Superior temporal gyrus (tissue), 1 donor: ENCODE data around the gene PA2G4.
A peak's percentile ranks its signal among the peaks of the same experiment; 100 is the strongest.
"Not testable (repeated sequence)": the region's sequence is repeated elsewhere in the genome, so short reads cannot be mapped to it uniquely, and the experiment has no call there.

Experiments
- DNase-seq: peaks from one replicate; pipeline ENCODE4 v3.0.0-alpha.2; 2016; ENCODE audit errors: extremely low spot score

Gene PA2G4

DNA sequence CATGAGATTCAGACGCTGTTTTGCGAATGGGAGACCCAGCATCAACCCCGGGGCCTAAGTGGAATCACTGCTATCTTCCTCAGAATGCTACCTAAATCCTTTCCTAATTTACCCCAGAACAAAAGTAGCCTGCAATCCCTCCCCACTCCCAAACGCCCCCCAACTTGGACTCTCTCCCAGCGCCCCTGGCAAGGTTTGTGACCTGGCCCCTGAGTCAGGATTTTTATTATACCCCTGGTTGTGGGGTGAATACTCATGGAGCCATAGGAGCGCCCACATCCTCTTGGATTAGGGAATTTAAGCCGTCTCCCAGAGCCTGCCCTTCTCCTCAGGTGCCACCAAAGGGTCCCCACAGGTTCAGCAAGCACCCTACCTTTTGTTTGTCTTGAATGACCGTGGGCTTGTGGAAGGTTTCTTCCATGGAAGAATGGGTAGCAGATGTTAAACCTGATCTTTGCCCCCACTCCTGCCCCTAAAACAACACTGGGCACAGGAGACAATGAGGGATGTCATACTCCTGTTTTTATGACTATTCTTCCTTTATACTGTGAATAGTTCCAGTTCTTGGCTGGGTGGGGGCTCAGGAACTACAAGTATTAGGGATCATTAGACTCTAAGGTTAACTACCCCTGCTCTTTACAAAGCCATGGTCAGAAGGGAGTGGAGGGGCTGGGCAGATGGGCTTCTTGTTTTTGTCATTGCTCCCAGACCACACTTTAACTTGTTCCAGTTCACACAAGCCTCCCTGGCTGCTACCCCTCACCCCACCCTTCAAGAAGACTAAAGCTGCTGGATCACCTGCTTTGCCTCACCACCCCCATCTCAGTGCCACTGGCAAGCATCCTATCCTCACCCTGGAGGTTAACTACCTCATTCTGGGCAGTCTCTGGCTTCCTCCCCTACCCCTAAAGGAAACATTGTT, 48.7 kb downstream of the PA2G4 start:
- DNase-seq: no peak

DNA sequence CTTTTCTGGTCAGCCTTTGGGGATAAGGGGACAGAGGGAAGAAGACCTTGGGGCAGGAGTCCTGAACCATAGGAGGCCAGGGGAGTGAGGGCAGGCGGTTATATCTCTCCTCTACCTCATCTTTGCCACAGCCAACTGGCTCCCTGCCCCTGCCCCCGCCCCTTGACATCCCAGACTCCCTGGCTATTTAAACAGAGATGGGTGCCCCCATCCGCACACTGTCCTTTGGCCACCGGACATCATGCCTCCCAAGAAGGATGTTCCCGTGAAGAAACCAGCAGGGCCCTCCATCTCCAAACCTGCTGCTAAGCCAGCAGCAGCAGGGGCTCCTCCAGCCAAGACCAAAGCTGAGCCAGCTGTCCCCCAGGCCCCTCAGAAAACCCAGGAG, 49.3 kb downstream of the PA2G4 start:
- DNase-seq: no peak

DNA sequence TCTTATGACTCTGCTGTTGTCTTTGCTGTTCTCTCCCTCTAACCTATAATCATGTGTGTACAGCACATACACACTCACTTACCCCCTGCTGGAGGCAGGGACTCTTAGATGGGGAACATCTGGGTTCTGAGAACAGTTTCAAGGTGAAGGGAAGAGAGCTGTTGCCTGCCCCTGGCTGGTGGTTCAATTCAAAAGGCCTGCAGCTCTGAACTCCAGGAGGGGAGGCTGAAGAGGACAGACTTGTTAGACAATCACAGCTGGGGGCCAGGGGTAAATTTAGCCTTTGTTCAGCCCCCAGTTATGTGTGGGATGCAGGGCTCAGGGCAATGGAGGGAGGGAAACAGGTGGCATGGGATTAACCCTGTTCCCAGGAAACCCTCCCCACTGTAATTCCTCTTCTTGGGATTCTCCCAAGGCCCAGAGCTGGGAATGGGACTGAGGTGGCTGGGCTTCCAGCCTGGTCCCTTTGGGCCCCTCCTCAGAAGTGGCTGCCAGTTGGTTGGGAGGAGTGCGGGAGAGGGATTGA, 50.0 kb downstream of the PA2G4 start:
- no peak for DNase-seq

DNA sequence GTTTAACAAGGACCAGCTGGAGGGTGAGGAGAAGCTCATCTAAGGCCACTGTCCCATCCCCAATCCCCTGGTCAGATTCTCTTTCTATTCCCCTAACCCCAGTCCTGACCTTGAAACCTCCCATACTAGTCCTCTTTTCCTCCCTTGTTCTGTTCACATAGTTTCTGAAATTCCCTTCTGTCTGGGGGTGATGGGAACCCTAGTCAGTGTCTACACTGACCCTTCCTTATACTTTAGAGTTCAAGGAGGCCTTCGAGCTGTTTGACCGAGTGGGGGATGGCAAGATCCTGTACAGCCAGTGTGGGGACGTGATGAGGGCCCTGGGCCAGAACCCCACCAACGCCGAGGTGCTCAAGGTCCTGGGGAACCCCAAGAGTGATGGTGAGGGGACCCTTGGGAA, 50.5 kb downstream of the PA2G4 start:
- DNase-seq: no peak

DNA sequence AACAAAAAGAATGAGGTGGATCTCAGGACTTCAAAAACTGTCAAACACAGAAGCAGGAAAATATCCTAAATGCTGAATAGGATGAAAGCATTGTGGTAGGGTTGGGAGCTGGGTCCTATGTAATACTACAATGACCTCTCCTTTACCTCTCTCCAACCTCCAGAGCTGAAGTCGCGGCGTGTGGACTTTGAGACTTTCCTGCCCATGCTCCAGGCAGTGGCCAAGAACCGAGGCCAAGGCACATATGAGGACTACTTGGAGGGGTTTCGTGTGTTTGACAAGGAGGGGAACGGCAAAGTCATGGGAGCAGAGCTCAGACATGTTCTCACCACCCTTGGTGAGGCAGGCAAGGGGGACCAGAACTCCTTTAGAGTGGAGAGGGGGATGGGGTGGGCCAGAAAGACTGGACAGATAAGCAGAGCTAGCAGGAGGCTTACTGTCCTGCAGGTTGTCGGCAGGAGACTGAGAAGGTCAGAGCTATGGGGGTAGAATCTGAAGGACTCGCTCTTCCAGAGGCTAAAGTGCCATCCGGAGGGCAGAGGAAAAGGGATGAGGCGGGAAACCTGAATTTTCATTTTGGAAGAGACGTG, 51.0 kb downstream of the PA2G4 start:
- no peak for DNase-seq

DNA sequence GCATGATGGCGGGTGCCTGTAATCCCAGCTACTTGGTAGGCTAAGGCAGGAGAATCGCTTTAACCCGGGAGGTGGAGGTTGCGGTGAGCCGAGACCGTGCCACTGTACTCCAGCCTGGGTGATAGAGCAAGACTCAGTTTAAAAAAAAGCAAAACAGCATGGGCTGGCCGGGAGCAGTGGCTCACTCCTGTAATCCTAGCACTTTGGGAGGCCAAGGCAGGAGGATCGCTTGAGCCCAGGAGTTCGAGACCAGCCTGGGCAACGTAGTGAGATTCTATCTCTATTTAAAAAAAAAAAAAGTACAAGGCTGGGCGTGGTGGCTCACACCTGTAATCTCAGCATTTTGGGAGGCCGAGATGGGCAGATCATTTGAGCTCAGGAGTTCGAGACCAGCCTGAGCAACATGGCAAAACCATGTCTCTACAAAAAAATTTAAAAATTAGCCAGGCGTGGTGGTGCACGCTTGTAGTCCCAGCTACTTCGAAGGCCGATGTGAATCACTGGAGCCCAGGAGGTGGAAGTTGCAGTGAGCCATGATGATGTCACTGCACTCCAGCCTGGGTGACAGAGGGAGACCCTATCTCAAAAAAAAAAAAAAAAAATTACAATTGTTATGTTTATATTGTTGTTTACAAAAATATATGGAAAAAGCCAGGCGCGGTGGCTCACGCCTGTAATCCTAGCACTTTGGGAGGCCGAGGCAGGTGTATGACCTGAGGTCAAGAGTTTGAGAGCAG, 52.3 kb downstream of the PA2G4 start:
- DNase-seq: not testable (repeated sequence)

DNA sequence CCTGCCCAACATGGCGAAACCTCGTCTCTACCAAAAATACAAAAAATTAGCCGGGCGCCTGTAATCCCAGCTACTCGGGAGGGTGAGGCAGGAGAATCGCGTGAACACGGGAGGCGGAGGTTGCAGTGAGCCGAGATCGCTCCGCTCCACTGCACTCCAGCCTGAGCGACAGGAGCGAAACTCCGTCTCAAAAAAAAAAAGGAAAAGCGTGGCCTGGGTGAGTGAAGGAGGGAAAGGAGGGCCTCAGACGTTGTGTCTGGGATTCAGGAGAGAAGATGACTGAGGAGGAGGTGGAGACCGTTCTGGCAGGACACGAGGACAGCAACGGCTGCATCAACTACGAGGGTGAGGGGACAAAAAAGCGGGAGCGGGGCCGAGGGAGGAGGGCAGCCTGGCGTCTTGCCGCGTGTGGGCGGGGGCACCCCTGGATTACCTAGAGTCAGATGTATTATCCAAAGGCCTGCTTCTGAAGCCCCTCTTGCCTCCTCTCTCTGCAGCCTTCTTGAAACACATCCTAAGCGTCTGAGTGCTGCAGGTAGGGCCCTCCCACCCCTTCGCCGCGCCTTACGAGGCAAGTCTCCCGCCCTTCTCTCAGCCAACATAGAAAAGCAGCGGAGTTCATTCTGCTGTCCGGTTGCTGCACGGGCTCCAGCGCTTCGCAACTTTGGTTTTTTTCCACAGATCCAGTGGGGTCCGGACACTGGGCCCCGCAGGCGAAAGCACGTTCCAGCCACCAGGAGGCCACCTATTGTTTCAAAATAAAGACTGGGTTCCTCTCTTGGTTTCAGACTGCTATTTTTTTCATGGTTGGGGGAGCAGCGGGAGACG, 53.1 kb downstream of the PA2G4 start:
- peak; percentile 60 for DNase-seq

DNA sequence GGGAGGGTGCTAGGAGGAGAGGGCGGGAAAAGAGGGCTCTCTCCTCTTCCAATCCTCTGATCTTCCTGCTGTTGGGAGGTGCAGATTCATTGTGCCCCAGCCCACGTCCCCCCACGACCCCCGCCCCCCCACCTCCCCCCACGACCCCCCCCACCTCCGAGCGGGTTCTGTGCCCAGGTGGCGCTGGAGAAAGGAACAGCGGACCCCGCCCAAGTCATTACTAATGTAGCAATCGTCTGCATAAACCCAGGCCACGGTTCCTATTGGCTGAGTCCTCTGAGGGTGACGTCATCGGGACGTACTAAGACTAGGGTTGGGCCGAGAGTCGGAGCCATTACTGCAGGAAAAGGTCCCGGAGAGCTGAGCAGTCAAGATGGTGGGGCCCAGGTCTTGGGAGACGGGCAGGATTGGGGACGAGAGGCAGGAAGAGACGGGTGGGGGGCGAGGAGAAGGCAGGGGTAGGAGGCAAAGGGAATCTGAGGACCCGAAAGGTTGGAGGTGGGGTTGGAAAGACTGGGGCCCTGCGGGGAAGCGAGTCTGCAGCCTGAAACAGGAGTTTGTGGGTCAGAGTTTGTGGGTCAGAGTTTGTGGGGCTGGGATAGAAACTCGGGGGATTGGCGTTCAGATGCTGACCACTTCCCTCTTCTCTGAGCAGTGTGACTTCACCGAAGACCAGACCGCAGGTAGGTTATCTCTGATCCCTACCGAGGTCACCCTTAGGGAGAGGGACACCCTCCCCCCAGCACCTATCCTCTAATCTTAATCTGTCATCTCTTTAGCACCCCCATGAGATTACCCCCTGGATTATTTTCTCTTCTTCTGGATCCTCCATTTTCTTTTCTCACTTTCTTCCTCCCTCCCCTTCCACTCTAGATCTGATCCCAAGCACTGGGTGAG, 53.9 kb downstream of the PA2G4 start, which contains the start of gene MYL6:
Gene MYL6 (plus strand): TSS at position 331 of the 897 bp plus-strand sequence. CDS start 43 bp downstream, at position 374.
- DNase-seq: peak; percentile 99

DNA sequence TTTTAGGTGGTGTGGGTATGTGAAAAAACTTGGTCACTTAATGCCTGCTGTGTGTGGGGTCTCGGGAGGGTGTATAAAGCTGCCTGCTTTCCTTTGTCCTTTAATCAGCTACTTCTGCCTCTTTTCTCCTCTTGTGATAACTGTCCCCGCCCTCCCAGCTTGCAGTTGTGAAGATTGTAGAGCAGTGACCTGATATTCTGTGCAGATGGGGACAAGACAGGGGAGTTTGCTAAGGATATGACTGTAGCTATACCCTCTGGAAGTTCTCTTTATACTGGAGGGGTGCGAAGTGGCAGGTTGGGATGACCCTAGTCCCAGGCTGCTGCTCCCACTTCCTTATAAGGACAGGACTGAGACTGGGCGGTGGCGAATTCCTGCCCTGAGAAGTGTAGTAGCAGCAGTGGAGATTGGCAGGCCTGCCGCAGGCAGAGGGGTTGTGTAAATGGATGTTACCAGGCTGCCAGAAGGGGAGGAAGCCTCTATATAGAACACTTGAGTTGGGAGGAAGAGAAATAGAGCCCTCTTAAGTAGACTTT, 54.6 kb downstream of the PA2G4 start:
- DNase-seq: peak; percentile 50

DNA sequence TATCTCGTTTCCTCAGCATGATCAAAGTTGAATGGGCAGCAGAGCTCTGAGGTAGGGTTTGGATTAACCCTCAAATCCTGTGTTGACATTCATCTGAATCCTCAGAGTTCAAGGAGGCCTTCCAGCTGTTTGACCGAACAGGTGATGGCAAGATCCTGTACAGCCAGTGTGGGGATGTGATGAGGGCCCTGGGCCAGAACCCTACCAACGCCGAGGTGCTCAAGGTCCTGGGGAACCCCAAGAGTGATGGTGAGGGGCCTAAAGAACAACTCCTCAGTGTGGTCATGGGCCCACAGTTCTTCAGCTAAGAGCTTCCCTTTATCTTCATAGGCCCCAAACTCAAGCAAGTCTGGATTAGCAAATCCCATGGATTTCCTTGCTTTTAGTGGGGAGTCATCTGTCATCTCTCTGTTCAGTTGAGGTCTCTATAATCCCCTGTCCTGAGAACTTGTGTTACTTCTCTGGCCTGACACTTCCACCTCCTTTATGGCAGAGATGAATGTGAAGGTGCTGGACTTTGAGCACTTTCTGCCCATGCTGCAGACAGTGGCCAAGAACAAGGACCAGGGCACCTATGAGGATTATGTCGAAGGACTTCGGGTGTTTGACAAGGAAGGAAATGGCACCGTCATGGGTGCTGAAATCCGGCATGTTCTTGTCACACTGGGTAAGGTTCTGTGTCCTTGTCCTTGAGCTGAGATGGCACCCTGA, 55.3 kb downstream of the PA2G4 start:
- DNase-seq: no peak

DNA sequence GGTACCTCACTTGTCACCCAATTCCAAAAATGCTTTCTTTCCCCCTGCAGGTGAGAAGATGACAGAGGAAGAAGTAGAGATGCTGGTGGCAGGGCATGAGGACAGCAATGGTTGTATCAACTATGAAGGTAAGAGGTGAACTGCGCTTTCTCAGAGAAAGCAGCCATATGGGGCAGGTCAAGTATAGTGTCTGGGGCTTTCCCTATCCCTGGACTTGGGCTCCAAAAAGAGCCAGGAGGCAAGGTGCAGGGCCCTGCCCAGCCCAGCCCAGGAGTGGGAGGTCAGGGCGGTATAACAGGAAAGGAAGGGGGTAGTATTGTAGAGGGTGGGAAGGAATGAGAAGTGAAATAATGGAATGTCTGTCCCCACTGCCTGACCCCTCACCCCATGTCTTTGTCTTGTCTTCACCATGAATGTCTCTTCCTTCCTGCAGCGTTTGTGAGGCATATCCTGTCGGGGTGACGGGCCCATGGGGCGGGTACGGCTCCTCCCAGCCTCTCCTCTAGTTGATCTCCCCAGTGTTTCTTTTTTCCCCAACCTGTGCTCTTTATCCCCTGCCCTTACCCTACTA, 55.9 kb downstream of the PA2G4 start:
- no peak for DNase-seq

DNA sequence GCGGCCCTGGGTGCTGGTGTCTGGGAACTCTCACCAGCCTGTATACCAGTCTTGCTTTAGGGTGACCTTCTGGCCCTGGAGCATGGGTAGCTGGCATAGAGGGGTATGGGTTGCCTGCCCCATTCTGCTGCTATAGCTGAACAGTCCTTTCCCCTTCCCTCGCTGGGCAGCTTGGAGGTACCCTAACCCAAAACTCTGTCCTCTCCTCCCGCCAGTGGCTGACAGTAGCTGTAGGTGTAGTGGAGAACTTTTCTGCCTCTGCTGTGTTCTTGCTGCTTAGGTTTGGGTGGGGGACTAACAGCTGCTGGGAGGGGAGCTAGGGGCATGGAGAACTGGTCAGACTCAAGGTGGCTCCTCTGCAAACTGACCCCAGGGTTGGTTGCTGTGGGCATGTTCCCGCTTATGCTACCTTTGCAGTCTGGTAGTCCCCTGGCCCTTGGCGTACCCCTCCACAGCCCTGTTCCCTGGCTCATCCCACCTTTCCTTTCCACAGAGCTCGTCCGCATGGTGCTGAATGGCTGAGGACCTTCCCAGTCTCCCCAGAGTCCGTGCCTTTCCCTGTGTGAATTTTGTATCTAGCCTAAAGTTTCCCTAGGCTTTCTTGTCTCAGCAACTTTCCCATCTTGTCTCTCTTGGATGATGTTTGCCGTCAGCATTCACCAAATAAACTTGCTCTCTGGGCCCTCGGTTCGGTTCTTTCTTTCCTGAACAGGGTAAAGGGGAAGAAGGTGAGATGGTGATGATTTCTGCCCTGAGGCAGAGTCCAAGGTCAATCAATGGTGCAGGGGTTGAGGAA, 56.7 kb downstream of the PA2G4 start:
- no peak for DNase-seq

DNA sequence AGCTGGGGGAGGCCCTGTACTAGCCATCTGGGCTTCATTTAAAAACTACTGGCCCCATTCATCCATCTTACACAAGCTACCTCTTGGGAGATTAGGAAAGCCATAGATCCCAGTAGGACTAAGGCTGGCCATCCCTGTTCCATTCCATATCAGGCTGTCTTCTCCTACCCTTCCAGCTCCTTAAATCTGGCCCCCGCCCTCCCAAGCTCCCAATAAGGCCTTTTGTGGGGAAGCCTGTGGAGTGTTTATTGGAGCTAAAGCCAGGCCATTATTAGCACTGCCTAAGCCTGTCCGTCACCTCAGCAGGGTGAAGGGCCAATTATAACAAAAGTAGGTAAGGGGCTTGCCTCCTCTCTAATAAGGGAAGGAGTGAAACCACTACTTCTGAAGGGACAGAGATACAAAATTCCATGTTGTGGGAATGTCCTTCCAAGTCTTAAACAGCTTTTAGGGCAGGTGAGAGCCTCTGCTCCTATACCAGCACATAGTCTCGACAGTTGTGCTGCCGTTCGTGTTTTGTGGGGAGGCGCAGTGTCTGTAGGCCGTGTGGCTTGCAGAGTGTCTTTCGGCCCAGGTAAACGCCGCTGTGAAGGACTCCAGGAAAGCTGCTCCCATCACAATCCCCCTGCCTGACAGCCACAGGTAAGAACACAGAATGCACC, 57.5 kb downstream of the PA2G4 start:
- peak; percentile 12 for DNase-seq

DNA sequence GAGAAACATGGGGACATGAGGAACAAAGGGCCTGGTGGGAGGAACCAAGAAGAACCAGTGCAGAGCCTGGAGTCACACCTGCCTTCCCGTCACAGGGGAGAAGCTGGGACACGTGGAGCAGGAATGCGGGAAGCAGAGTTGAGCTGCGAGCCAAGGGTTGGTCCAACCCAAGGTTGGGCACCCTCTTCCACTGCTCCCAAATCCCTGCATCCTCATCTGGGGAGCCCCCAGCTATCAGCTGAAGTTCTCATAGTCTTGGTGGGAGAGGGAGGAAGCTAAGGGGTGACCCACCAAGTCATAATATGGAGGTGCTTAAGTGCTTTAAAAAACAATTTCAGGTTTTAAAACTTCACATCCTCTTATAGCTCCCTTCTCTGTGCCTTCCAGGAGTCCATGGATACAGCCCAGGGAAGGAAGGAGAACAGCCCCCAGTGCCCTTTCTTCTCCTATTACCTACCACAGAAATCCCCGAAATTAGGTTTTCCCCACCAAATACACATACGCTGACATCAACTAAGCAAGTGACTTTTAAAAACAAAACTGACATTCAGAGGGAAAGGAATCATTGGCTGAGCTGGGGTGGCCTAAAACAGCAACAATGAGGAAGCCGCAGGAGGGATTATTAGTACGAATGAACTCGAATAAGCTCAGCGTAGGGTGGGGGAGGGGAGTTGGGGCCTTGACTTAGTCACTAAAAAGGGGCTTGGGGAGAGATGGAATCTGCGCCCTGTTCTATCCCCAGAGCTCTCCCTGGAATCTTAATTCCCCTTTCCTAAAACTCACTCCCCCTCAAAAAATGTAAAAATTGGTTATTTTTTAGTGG, 58.3 kb downstream of the PA2G4 start:
- DNase-seq: no peak
